Activated B cell treated with CpG ODN at 0.5 μM for 24 hours (primary cell): ENCODE measurements around the gene TAS1R2. TPM values are rescaled to one million over a fixed set of nuclear protein-coding genes. Genes with fewer than 3 reads are reported as not detected.

Experiments used
- ATAC-seq: fragments of 200-7000 bp; cut with Tn5 transposase; one replicate; pipeline ENCODE4 v1.10.0; 2021; ENCODE audit warnings: low read depth, mild to moderate bottlenecking, moderate library complexity
- CTCF ChIA-PET: fragments of 350-600 bp; sonication (Branson Sonifier 250); formaldehyde crosslinking; loops from one replicate; lab custom pipeline; 2021; ENCODE audit warnings: antibody characterized with exemption; lab: Charles Lee
- POLR2A ChIA-PET: fragments of 350-600 bp; sonication (Branson Sonifier 250); formaldehyde crosslinking; loops from one replicate; lab custom pipeline; 2021; ENCODE audit warnings: antibody characterized with exemption; lab: Charles Lee
- DNase-seq: peaks from one replicate; pipeline ENCODE4 v3.0.0; 2022
- H3K27ac Mint-ChIP-seq: one replicate; pipeline ENCODE4 v1.8.0; 2020; ENCODE audit warnings: mixed read lengths
- H3K27me3 Mint-ChIP-seq: one replicate; pipeline ENCODE4 v1.8.0; 2021; ENCODE audit warnings: mixed read lengths
- H3K36me3 Mint-ChIP-seq: one replicate; pipeline ENCODE4 v1.8.0; 2021; ENCODE audit warnings: low read depth, mixed read lengths
- H3K4me1 Mint-ChIP-seq: one replicate; pipeline ENCODE4 v1.8.0; 2021; ENCODE audit warnings: mixed read lengths
- H3K4me3 Mint-ChIP-seq: one replicate; pipeline ENCODE4 v1.8.0; 2020; ENCODE audit warnings: mild to moderate bottlenecking, mixed read lengths
- H3K9me3 Mint-ChIP-seq: one replicate; pipeline ENCODE4 v1.8.0; 2020; ENCODE audit warnings: mixed read lengths
- CTCF ChIP-seq: fragments of 200-600 bp; IDR thresholded peaks from one replicate; pipeline ENCODE4 v1.8.0; 2022; ENCODE audit warnings: antibody characterized with exemption, mild to moderate bottlenecking
- intact Hi-C: fragments of 100-400 bp; cut with micrococcal nuclease; formaldehyde crosslinking; loops from one replicate; pipeline ENCODE4 v1.15.1; 2024
- total RNA-seq: library from RNA; stranded (reverse); gene quantifications from 2 replicates; pipeline ENCODE4 v1.2.3, GENCODE V29; 2022

TAS1R2 gene
- total RNA-seq, 1 donor from 2014 or later, result not detected

GRCh38 chr1:18817795-18818435, 41.5 kb downstream of the TAS1R2 start:
- Mint-ChIP-seq H3K4me1 (no peaks in the 10 kb centered on the region), H3K36me3 (no peaks in the 10 kb centered on the region), H3K27me3 (peaks cover 45% of the 10 kb centered on the region), H3K9me3 (no peaks in the 10 kb centered on the region), H3K4me3 (no peak overlapping the region), H3K27ac (no peak overlapping the region)
- ATAC-seq (no peak), DNase-seq (no peak)
- CTCF ChIA-PET, result no interaction called here
- intact Hi-C loops, result no loop called here
- TF ChIP-seq CTCF, result no peak
- POLR2A ChIA-PET, result no interaction called here

DNA sequence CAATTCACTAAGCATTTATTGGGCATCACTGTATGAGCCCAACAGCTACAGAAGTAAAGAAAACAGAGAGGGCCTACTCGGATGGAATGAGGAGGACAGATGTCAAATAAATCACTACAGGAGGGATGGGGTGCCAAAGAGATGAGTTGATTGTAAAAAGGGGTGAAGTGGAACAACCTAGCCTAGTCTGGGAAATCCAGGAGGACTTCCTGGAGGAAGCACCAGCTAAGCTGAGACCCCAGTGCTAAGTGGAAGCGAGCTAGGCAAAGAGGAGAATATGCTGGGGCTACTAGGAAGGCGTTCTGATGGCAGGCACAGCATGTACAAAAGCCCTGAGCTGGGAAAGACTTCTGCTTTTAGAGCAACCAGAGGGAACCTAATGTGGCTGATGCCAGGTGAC, 42.1 kb downstream of the TAS1R2 start:
- ChIA-PET POLR2A (no interaction called here), CTCF (no interaction called here)
- no peak overlapping the region for H3K4me3 Mint-ChIP-seq
- H3K9me3 Mint-ChIP-seq, result no peaks in the 10 kb centered on the region
- TF ChIP-seq CTCF, result no peak
- intact Hi-C loops, result no loop called here
- no peak for ATAC-seq
- H3K36me3 Mint-ChIP-seq, result no peaks in the 10 kb centered on the region
- DNase-seq, result no peak
- H3K27ac Mint-ChIP-seq, result no peak overlapping the region
- peaks cover 45% of the 10 kb centered on the region for H3K27me3 Mint-ChIP-seq
- H3K4me1 Mint-ChIP-seq, result no peaks in the 10 kb centered on the region

DNA sequence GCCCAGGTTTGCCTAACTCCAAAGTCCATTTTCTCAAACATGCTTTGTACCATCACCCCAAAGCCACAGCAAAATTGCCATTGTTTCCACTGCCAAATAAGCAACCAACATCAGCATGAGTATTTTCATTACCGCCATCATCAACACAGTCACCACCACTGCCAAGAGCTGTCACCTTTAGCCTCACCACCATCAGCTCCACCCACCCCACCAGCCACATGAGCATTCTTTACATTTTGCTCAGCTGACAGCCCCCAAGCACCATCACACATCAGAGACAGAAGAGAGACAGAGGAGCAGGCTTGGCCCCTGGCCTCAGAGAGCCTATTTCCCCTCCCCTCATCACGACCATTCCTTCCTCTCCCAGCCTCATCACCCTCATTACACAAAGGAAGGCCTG, 42.7 kb downstream of the TAS1R2 start:
- ATAC-seq (no peak), DNase-seq (no peak)
- no peaks in the 10 kb centered on the region for H3K36me3 Mint-ChIP-seq
- H3K27ac Mint-ChIP-seq, result no peak overlapping the region
- intact Hi-C loops, result no loop called here
- H3K4me1 Mint-ChIP-seq, result no peaks in the 10 kb centered on the region
- ChIA-PET CTCF (no interaction called here), POLR2A (no interaction called here)
- no peak overlapping the region for H3K4me3 Mint-ChIP-seq
- peaks cover 45% of the 10 kb centered on the region for H3K27me3 Mint-ChIP-seq
- no peaks in the 10 kb centered on the region for H3K9me3 Mint-ChIP-seq
- no peak for TF ChIP-seq CTCF

DNA sequence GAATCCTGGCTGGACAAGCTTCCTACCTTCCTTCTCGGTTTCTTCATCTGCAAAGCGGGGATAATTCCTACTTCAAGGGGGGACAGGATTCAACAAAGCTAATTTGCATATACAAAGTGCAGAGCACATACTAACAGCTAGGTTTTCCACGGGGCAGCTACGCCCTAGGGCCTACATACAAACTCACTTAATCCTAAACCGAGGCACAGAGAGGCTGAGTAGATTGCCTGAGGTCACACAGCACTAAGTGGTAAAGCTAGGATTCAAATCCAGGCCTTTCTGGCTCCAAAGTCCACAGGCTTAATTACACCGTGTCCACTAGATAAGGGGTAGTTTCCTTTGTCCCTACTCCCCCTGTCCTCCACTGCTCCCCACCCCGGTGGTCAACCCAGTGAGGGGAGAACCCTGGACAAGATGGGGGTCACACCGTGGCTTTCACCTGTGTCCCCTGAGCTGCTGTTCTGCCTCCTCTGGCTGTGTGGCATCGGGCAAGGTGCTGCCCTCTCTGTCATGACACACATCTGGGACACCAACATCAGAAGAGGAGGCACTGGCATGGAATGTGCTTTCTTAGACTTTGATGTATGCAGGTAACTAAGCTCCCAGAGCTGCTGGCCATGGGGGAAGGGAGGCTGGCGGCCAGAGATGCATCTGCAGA, 44.5 kb downstream of the TAS1R2 start:
- CTCF ChIA-PET, result no interaction called here

DNA sequence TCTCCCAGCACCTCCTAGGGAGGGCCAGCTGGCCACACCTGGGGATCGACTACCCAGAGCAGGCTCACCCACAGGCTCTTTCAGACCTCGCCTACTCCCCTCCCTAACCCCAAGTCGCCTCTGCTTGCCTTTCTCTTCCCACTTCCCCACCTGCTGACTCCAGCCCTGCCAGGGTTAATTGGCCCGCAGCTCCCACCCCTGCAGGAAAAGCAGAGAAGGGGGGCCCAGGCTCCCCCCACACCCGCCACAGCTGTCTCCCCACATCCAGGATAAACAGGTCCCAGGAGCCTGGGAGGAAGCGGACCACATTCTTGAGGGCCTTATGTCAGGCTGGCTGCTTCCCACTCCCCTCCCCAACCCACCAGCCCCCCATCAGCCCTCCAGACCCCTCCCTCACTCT, 45.0 kb downstream of the TAS1R2 start:
- Mint-ChIP-seq H3K27ac (no peak overlapping the region), H3K27me3 (peaks cover 36% of the 10 kb centered on the region), H3K4me3 (no peak overlapping the region), H3K9me3 (no peaks in the 10 kb centered on the region), H3K4me1 (no peaks in the 10 kb centered on the region), H3K36me3 (no peaks in the 10 kb centered on the region)
- ChIA-PET POLR2A (no interaction called here), CTCF (no interaction called here)
- TF ChIP-seq CTCF, result no peak
- DNase-seq (no peak), ATAC-seq (no peak)
- intact Hi-C loops, result no loop called here

More for the DNA sequence above, 44.5 kb downstream of the TAS1R2 start:
- TF ChIP-seq CTCF, result no peak
- H3K4me1 Mint-ChIP-seq, result no peaks in the 10 kb centered on the region
- DNase-seq (no peak), ATAC-seq (no peak)
- no peaks in the 10 kb centered on the region for H3K9me3 Mint-ChIP-seq
- intact Hi-C loops, result no loop called here
- POLR2A ChIA-PET, result no interaction called here
- H3K36me3 Mint-ChIP-seq, result no peaks in the 10 kb centered on the region
- H3K27ac Mint-ChIP-seq, result no peak overlapping the region
- H3K4me3 Mint-ChIP-seq, result no peak overlapping the region
- H3K27me3 Mint-ChIP-seq, result peaks cover 37% of the 10 kb centered on the region
